HG02870 (cell line): ENCODE data around the gene DIDO1.

ENCODE experiments used
- ATAC-seq: cut with Tn5 transposase; IDR thresholded peaks from one replicate; pipeline ENCODE4 v1.9.1; 2021; ENCODE audit warnings: mild to moderate bottlenecking, moderate library complexity; ENCODE audit not compliant: unreplicated experiment

Gene DIDO1

GRCh38 chr20:62896526-62896925 lies 29.8 kb downstream of the DIDO1 start:
- no peak for ATAC-seq

DNA sequence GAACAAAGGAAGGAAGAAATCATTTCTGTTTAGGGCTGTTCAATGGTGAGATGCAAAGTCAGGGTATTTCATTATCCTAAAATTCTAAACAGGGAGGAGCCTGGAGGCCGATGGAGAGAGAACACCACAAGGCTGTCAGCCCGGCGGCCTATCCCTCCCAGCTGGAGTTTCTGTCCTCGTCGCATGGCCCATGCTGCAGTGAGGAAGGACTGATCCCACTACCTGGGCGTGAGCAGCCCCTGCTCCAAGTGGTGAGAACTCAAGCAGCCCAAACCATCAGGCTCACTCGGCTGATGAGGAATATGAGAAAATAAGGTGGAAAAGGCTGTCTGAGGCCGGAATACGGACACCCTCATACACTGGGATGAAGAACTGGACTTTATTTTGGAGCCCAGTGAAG lies 30.8 kb downstream of the DIDO1 start:
- no peak for ATAC-seq

DNA sequence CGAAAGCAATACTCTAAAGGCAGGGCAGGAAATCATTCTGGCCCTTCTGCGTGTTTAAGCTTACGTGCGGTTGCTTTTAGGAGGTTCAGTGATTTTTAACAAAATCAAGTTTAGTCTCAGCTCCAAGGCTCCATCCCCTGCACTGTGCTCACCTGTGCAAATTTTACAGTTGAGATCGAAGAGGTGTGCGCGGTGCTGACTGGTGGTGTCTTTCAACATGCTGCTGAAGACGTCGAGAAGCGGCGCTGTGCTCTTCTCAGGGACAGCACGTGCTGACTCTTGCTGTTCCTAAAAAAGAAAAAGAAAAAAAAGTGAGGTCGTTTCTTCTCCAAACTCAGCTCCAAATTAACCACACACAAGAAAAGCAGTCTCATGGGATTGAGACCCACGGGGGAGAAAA lies 32.0 kb downstream of the DIDO1 start:
- ATAC-seq = no peak

DNA sequence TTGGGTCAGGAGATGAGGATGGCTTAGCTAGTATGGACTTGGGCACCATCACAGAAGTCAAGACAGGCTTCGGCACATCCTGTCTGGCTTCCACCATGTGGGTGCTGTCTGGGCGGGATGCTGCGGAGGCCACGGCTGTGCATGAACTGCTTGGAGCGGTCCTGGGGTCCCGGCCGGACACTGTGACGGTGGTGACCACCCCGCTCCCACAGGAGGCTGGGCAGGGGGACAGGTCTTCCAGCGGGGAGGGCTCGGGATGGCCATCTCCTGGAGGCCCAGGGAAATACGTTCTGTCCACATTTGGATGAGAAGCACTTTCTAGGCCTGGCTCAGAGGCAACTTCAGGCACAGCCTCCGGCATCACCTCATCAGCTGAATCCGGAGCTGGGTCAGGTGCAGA lies 32.6 kb downstream of the DIDO1 start:
- ATAC-seq = no peak

DNA sequence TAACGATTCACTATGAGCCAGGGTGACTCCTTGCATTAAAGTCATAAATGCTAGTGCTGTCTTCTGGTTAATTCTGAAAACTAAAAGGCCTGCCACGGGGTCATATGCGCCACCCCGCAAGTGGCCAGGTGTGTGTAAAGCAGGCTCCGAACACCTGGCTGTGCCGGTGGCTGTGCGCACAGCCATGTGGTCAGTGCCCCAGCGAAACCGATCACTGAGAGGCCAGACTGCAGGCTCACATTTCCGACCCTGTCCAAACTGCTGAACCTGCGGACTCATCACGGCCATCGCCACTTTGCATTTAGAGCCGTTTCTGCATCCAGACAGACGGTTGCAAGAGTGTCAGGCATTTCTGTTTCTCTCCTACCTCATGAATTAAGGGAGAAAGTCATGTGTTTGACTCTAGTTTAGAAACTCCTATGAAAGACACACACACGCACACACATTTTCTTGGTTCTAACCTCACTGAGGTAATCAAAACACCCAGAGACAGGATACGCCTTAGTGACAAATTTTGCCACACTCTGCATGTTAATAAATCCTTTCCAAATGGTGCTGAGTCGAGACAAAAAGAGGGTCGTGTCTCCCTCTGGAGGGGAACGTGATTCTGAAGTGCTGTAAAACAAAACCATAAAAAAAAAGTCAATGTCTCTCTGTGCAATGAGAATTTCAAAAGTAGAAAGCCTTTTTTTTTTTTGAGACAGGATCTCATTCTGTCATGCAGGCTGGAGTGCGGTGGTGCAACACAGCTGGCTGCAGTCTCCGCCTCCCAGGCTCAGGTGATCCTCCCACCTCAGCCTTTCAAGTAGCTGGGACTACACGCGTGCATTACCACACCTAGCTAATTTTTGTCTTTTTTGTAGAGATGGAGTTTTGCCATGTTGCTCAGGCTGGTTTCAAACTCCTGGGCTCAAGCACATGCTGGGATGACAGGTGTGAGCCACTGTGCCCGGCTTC lies 33.7 kb downstream of the DIDO1 start:
- no peak for ATAC-seq

DNA sequence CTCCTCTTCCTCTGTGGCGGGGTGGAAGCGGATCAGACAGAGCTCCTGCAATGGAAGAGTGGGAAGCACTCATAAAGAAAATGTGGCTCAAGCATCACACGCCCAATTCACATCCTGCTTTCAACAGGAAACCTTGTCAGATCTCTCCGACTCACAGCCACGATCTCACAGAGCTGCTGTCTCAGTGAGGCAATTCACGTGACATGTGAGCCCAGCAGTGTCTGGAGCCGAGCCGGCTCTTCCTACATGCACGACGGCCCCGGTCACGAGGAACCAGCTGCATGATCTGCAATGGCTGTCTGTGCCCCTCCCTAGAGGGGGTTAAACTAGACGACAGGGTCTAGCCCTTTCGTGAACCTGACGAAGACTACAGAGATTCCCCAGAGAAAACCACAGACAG lies 35.2 kb downstream of the DIDO1 start:
- ATAC-seq = no peak

DNA sequence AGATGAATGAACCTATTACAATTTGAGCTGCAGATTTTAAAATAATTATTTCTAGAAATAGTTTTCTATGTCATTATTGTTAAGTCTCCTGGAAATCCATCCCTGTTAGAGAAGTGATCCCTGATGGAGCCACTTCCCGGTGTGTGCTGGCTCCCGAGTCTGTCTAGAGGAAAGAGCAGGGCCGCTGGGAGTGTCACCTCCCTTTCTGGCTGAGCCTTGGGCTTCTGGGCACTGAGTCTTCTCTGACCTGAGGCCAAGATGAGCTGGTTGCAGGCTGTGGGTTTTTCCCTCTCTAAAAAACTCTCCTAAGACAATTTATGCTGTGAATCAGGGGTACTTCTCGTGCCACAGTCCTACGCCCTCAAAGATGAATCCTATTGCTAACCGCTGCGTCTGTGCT lies 35.9 kb downstream of the DIDO1 start:
- ATAC-seq = no peak

- ATAC-seq = no peak
Measured at GRCh38 chr20:62889871-62890270, 36.4 kb downstream of the DIDO1 start.

DNA sequence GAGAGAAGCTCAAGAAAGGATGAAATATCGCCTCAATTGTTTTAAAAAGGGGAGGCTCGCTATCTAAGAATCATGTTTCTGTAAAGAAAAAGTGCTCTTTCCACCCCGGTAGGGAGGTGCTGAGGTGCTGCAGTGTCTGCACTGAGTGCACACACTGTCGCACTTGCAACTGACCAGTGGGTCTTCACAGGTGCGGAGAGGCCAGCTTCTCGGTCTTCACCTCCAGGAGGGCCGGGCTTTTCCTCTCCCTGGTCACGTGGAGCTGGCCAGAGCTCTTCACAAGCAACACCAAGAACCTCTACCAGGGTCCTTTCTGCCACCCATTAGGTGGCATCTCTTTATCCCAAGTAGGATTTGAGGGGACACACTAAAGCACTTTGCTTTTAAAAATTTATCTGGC lies 36.9 kb downstream of the DIDO1 start:
- no peak for ATAC-seq

DNA sequence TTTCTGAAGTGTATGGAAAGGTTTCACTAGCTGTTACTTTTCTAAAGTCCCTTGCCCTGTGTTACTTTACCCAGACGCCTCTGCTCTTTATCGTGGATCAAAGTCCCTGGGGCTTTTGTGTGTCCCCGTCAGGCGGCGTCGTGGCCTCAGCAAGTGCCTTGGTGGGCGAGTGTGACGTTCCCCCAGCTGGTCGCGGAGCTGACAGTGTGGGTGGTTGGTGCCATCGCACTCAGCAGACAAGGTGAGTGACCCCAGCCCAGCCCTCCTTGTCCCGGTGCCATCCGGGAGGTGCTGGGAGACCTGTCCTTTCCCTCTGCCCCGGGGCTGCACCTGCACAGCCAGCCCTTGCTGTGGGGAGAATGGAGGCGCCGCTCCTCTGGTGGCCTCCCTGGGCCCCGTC lies 37.4 kb downstream of the DIDO1 start:
- ATAC-seq = no peak

GRCh38 chr20:62888406-62888805 lies 37.9 kb downstream of the DIDO1 start:
- ATAC-seq = no peak

GRCh38 chr20:62887860-62888239 lies 38.5 kb downstream of the DIDO1 start:
- no peak for ATAC-seq

GRCh38 chr20:62887152-62887859 lies 39.0 kb downstream of the DIDO1 start:
- ATAC-seq = no peak

DNA sequence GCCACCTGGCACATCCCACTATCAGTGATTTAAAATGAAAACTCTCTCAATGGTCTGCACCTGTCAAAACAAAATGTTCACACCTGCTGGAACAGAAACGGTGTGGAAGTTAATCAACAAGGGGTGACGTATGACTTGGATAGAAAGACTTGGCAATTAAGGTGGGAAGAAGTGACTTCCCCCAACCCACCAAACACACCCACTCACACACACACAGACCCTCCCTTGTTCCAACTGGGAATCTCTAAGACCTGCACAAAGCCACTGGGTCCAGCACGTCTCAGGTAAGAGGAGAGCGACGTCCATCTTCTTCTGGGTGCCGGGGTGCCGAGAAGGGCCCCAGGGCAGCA lies 39.6 kb downstream of the DIDO1 start:
- no peak for ATAC-seq

- ATAC-seq = no peak
Measured at GRCh38 chr20:62885896-62886708, 40.2 kb downstream of the DIDO1 start.

DNA sequence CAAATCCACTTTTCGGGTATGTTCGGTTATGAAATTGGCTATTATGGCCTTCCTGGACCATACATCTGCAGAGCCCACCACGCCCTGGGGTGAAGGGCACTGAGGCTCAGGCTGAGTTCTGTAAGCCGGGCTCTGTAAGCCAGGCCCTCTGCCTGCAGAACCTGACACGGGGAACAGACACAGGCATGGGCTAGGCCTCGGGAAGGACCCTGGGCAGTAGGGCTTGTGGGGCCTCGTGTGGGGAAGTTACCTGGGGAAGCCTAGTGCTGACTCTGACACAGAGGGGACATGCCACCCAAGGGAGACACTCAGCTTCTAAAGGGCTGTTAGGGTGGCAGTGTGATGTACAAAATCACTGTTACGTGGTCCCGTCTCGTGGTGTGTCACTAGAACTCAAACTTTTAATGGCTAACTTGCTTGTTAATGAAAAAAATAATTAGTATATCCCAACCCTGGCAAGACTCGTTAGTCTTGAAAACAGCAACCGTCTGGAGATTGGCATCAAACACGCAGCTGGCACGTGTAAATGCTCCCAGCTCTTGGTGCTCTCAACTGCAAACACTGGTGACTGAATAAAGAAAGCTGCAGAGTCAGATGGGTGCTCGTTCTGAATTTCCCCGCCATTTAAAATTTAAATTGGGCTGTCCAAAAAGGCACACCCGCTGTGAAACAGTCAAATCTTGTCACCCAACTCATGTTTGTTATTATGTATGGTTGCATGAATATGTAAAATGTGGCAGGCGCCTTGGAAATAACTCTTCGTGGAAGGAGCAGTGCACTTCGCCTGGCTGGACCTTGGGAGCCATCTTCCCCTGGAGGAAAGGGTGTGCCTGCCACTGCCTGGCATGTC lies 41.0 kb downstream of the DIDO1 start:
- ATAC-seq = no peak

DNA sequence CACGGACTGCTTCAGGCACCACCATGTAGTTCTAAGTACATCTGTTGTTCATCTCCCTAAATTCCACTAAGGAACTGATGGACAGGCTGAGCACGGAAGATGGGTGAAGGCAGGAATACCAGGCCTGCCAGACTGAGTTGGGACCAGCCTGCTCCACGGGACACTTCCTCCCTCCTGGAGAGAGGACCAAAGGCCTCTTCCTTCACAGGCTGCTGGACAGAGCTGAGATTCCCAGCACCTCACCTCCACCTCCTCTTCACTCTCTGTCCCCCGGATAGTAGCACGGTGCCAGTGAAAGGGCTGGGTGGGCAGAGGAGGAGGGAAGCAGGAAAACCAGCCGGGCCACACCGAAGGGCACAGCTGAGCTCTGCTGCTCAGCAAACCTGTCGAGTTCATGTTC lies 41.7 kb downstream of the DIDO1 start:
- no peak for ATAC-seq

- ATAC-seq = no peak
Measured at GRCh38 chr20:62882426-62882825, 43.9 kb downstream of the DIDO1 start.

DNA sequence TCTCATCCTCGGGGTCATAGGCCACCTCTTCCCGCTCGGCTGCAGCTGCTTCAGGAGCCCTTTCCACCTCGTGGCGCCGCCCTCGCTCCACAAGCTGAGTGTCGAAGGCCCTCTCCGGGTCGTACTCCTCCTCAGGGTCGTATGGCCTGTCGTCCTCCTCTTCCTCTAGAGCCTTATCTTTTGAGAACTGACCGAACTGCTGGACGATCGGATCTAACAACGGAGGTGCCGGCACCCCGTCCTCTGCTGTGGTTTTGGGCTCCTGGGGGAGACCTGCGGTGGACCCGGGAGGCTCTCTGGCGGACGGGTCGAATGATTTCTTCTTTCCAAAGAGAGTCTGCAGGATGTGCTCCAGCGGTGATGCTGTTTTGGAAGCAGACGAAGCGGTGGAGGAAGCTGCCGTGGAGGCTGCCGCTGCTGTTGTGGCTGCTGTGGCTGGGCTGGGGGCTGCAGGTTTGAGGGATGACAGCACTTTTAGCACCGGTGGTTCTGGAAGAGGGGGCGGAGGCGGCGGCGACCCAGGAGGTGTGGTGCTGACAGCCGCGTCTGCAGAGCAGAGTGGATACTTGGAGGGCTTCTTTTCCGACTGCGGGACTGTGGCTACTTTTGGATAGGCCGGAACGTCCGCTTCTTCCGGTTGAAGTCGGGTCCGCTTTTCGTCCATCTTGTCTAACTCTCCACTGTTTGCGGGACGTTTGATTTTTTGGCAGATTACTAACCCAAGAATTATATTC lies 44.5 kb downstream of the DIDO1 start:
- no peak for ATAC-seq
